Measurements from ENCODE around the gene NF2.

DNA sequence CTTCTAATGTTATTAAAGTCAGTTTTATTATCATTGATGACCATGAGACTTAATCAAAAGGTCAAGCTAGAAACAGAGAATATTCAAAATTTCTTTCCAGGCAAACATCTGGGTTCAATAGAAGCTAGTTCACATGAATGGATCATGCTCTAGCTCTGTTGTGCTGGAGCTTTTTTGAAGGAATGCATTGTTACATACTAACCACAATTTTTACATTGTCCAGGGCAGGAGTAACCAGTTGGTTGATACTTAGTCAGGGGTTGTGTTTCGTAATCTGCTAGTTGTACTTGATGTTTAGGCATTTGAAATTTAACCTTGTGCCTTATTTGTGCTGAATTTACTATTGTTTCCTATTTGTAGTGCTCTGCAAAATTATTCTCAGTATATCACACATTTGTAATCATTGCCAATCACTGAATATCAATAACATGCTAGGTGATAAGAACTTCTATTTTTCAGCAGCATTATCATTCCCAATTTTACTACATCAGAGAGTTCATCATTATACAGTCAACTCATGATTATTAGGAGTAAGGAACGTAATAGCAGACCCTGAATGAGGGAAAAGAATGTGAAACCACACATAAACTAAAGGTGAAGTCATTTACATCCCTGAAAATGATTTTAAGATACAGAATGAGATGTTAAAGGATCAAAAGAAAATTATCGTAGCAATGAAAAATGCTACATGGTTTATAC, 23.2 kb downstream of the NF2 start:
- TF ChIP-seq, protein P1, sequence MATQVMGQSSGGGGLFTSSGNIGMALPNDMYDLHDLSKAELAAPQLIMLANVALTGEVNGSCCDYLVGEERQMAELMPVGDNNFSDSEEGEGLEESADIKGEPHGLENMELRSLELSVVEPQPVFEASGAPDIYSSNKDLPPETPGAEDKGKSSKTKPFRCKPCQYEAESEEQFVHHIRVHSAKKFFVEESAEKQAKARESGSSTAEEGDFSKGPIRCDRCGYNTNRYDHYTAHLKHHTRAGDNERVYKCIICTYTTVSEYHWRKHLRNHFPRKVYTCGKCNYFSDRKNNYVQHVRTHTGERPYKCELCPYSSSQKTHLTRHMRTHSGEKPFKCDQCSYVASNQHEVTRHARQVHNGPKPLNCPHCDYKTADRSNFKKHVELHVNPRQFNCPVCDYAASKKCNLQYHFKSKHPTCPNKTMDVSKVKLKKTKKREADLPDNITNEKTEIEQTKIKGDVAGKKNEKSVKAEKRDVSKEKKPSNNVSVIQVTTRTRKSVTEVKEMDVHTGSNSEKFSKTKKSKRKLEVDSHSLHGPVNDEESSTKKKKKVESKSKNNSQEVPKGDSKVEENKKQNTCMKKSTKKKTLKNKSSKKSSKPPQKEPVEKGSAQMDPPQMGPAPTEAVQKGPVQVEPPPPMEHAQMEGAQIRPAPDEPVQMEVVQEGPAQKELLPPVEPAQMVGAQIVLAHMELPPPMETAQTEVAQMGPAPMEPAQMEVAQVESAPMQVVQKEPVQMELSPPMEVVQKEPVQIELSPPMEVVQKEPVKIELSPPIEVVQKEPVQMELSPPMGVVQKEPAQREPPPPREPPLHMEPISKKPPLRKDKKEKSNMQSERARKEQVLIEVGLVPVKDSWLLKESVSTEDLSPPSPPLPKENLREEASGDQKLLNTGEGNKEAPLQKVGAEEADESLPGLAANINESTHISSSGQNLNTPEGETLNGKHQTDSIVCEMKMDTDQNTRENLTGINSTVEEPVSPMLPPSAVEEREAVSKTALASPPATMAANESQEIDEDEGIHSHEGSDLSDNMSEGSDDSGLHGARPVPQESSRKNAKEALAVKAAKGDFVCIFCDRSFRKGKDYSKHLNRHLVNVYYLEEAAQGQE (IDR thresholded peaks at IDR 0.05; ENCODE audit: unreplicated experiment), result no peak
- TF ChIP-seq, protein P2, sequence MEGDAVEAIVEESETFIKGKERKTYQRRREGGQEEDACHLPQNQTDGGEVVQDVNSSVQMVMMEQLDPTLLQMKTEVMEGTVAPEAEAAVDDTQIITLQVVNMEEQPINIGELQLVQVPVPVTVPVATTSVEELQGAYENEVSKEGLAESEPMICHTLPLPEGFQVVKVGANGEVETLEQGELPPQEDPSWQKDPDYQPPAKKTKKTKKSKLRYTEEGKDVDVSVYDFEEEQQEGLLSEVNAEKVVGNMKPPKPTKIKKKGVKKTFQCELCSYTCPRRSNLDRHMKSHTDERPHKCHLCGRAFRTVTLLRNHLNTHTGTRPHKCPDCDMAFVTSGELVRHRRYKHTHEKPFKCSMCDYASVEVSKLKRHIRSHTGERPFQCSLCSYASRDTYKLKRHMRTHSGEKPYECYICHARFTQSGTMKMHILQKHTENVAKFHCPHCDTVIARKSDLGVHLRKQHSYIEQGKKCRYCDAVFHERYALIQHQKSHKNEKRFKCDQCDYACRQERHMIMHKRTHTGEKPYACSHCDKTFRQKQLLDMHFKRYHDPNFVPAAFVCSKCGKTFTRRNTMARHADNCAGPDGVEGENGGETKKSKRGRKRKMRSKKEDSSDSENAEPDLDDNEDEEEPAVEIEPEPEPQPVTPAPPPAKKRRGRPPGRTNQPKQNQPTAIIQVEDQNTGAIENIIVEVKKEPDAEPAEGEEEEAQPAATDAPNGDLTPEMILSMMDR (conservative IDR thresholded peaks at IDR 0.05; ENCODE audit: low read depth in 2 of 2), result no peak
- TF ChIP-seq POLR2AphosphoS5 (IDR thresholded peaks at IDR 0.05; ENCODE audit: low read depth) (no peak), EZH2 (IDR thresholded peaks at IDR 0.05; ENCODE audit: low read depth, unreplicated experiment) (no peak)
